A673 (cell line): ENCODE measurements around the gene TDRKH.

Source experiments
- CTCF ChIP-seq: fragments of 300-800, 200-600 bp; sonication (generic); conservative IDR thresholded peaks from 2 replicates; pipeline ENCODE4 v1.5.1; 2017; ENCODE audit warnings: low read depth, mild to moderate bottlenecking, antibody characterized with exemption, low read length, moderate library complexity, mixed read lengths
- EZH2 ChIP-seq: fragments of 200-600 bp; sonication (generic); IDR thresholded peaks from 2 replicates; pipeline ENCODE4 v1.6.1; 2017; ENCODE audit warnings: borderline replicate concordance, low read depth, mild to moderate bottlenecking, mixed read lengths, antibody characterized with exemption, low read length; ENCODE audit not compliant: poor library complexity, severe bottlenecking

- TF ChIP-seq CTCF: no peak
- TF ChIP-seq EZH2: no peak
Measured at GRCh38 chr1:151805066-151805820, 14.9 kb upstream of the TDRKH start, which contains the start of gene LINGO4.
